Diencephalon (tissue), 1 donor: ENCODE measurements around the gene HADH. TPM values are rescaled to one million over a fixed set of nuclear protein-coding genes. Genes with fewer than 3 reads are reported as not detected.

ENCODE experiments used
- total RNA-seq: library from RNA; depleted of rRNA; stranded (reverse); fragments of >200 nt; gene quantifications from one replicate; pipeline ENCODE4 v1.2.3, GENCODE V29; 2014

Gene HADH
- total RNA-seq, result 14.1 TPM

GRCh38 chr4:107989537-107990386, at the start of gene HADH:
Gene HADH, plus strand, starts transcription at chr4:107989889. Its CDS starts 44 bp downstream, at chr4:107989933.

Other genes starting within 250 kb of the HADH start
- gene SGMS2, start 165.0 kb upstream of the HADH start, total RNA-seq, result 6.0 TPM
- gene CYP2U1, start 58.3 kb upstream of the HADH start, total RNA-seq, result 13.6 TPM
- 26.5 TPM for gene LEF1, start 179.0 kb downstream of the HADH start, total RNA-seq